ENCODE data around the gene AK8. TPM values are rescaled to one million over a fixed set of nuclear protein-coding genes. Genes with fewer than 3 reads are reported as not detected.

The AK8 gene
- total RNA-seq, 1 experiment from 2014 or later: 0.34 TPM

Other genes with a start within 250 kb of the AK8 start
- 11.6 and 18.0 TPM in 2 replicates for gene DDX31, start 208.3 kb downstream of the AK8 start, total RNA-seq (2014; rRNA removed; shearing (Covaris generic))
- gene GTF3C4, start 207.8 kb downstream of the AK8 start, total RNA-seq (2014; rRNA removed; shearing (Covaris generic)): 14.6 and 23.3 TPM in 2 replicates
- gene SPACA9, start 614 bp upstream of the AK8 start, total RNA-seq (2014; rRNA removed; shearing (Covaris generic)): 0.91 and 3.0 TPM in 2 replicates
- gene TSC1, start 66.3 kb upstream of the AK8 start, total RNA-seq (2014; rRNA removed; shearing (Covaris generic)): 21.7 and 29.4 TPM in 2 replicates
- 0.30 TPM in 1 of 2 replicates, not detected in the other for gene GFI1B, start 100.4 kb upstream of the AK8 start, total RNA-seq (2014; rRNA removed; shearing (Covaris generic))
- 53.7 and 81.1 TPM in 2 replicates for gene GTF3C5, start 152.7 kb upstream of the AK8 start, total RNA-seq (2014; rRNA removed; shearing (Covaris generic))
- 0.17 and 0.39 TPM in 2 replicates for gene CEL, start 183.7 kb upstream of the AK8 start, total RNA-seq (2014; rRNA removed; shearing (Covaris generic))
- gene RALGDS, start 243.0 kb upstream of the AK8 start, total RNA-seq (2014; rRNA removed; shearing (Covaris generic)): 6.1 and 11.8 TPM in 2 replicates

Data from M059J (cell line).